ENCODE measurements around the gene PTCD2.

The PTCD2 gene

DNA sequence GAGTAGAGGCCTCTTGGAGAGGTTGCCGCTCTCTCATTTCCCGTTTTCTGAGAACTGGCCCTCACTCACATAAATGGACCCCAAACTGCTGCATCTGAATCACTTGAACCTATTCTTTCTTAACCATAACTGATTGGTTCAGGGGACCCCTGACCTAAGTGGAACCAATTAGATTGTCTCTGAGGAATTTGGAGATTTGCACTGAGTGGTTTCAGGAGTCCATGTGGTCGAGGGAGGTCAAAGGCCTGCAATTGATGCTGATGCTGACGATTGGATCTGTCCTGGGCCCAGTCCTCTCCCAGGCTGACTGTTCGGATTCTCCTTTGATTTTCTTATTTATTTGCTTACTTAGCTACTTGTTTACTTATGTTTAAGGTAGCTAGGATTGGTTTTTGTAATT is 88.0 kb downstream of the PTCD2 start:
- TF ChIP-seq FOXP2 (optimal IDR thresholded peaks at IDR 0.05; ENCODE audit: control extremely low read depth, extremely low read length, insufficient read depth) (no peak), EZH2 (IDR thresholded peaks at IDR 0.05) (no peak), POLR2AphosphoS5 (IDR thresholded peaks at IDR 0.05; ENCODE audit: borderline replicate concordance, low read depth, low read length) (no peak)
- no peaks in the 10 kb centered on the region for H3K9me3 ChIP-seq (ENCODE audit: low read depth, low read length)
- no peaks in the 10 kb centered on the region for H3K36me3 ChIP-seq (ENCODE audit: insufficient read depth, low read length)
- H3K27ac ChIP-seq = no peak overlapping the region
- H3K9ac ChIP-seq (ENCODE audit: insufficient read length) = no peak overlapping the region
- no peak overlapping the region for H3K4me3 ChIP-seq
- no peak for DNase-seq (ENCODE audit: low read depth, low spot score)

DNA sequence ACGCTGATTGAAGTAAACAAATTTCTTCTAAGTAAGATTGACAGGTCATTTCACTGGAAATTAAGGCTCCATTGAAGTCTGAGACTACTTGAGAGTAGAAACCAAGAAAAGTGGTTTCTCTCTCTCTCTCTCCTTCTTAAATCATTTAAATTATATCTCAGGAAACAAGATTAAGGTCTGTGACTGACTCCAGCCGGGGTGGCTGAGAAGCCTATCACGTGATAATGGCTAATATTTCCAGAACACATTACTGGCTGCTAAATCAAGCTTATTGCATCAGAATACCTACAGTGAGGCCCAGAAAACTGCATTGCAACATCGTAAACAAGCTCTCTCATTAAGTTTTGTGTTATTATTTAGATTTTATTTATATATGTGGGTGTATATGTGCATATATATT is 88.4 kb downstream of the PTCD2 start:
- TF ChIP-seq FOXP2 (optimal IDR thresholded peaks at IDR 0.05; ENCODE audit: control extremely low read depth, extremely low read length, insufficient read depth) (no peak), EZH2 (IDR thresholded peaks at IDR 0.05) (no peak), POLR2AphosphoS5 (IDR thresholded peaks at IDR 0.05; ENCODE audit: borderline replicate concordance, low read depth, low read length) (no peak)
- DNase-seq (ENCODE audit: low read depth, low spot score) = no peak
- no peak overlapping the region for H3K4me3 ChIP-seq

DNA sequence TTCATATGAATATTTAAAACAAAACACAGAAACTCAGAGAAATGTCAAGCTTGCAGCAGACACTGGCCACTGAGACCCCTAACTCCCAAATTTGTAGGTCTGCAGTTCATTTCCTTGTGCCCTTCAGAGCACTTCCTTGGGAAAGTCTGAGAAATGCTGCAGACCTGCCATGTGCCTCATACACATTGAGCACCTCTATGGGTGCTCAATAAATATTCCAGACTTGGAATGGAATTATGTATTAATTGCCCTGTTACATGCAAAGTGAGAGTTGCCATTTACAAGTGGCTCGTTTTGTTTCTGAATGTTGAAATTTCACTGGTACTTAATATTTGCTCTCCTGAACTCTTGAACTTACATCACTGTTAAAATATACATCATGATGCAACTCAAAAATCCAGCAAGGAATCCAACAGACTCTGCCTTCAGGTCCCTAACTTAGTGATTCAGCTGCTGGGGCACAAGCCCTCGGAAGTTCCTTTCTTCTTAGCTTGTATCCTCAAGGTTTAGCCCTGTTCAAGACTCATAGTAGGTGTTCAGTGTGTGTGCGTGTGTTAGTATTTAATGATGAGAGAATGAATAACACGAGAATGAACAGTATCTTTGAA is 90.6 kb downstream of the PTCD2 start:
- Histone ChIP-seq H3K4me3 (no peak overlapping the region), H3K9ac (ENCODE audit: insufficient read length) (no peak overlapping the region), H3K36me3 (ENCODE audit: insufficient read depth, low read length) (no peaks in the 10 kb centered on the region), H3K9me3 (ENCODE audit: low read depth, low read length) (no peaks in the 10 kb centered on the region), H3K27ac (no peak overlapping the region)
- no peak for TF ChIP-seq POLR2AphosphoS5 (IDR thresholded peaks at IDR 0.05; ENCODE audit: borderline replicate concordance, low read depth, low read length)
- no peak for TF ChIP-seq FOXP2 (optimal IDR thresholded peaks at IDR 0.05; ENCODE audit: control extremely low read depth, extremely low read length, insufficient read depth)
- no peak for TF ChIP-seq EZH2 (IDR thresholded peaks at IDR 0.05)
- no peak for DNase-seq (ENCODE audit: low read depth, low spot score)

More for the DNA sequence above, 88.4 kb downstream of the PTCD2 start:
- Histone ChIP-seq H3K36me3 (ENCODE audit: insufficient read depth, low read length) (no peaks in the 10 kb centered on the region), H3K9me3 (ENCODE audit: low read depth, low read length) (no peaks in the 10 kb centered on the region), H3K27ac (no peak overlapping the region), H3K9ac (ENCODE audit: insufficient read length) (no peak overlapping the region)

DNA sequence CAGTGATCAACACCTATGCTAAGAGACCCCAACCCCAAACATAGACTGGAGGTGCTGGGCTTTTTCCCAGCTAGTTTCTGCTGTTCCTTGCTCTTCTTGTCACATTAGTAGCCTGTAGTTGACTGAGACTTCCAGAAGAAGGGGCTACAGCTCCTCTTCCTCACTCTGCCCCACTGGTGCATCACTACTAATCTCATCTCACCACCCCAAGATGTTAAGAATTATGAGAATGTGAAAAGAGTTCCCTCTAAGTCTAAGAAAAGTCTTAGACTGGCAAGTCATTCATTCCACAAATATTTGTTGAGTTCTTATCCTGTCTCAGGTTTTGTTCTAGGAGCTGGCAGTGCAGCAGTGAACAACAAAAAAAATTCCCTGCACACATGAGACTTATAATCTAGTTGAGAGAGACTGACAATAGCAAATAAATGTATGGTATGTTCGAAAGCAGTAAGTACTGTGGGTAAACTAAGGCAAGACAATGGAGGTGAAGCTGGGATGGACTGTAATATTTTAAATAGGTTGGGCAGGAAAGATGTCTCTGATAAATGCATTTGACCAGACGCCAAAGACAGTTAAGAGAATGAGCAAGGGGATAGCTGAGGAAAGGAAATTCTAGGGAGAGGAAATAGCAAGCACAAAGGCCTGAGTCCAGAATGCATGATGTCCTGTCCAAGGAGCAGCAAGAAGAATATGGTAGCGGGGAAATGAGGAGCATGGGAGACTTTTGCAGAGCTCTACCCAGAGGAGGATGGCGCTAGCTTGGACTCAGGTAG is 92.3 kb downstream of the PTCD2 start:
- Histone ChIP-seq H3K9me3 (ENCODE audit: low read depth, low read length) (no peaks in the 10 kb centered on the region), H3K36me3 (ENCODE audit: insufficient read depth, low read length) (no peaks in the 10 kb centered on the region), H3K9ac (ENCODE audit: insufficient read length) (no peak overlapping the region), H3K4me3 (no peak overlapping the region), H3K27ac (no peak overlapping the region)
- DNase-seq (ENCODE audit: low read depth, low spot score) = no peak
- TF ChIP-seq FOXP2 (optimal IDR thresholded peaks at IDR 0.05; ENCODE audit: control extremely low read depth, extremely low read length, insufficient read depth) (no peak), POLR2AphosphoS5 (IDR thresholded peaks at IDR 0.05; ENCODE audit: borderline replicate concordance, low read depth, low read length) (no peak)

DNA sequence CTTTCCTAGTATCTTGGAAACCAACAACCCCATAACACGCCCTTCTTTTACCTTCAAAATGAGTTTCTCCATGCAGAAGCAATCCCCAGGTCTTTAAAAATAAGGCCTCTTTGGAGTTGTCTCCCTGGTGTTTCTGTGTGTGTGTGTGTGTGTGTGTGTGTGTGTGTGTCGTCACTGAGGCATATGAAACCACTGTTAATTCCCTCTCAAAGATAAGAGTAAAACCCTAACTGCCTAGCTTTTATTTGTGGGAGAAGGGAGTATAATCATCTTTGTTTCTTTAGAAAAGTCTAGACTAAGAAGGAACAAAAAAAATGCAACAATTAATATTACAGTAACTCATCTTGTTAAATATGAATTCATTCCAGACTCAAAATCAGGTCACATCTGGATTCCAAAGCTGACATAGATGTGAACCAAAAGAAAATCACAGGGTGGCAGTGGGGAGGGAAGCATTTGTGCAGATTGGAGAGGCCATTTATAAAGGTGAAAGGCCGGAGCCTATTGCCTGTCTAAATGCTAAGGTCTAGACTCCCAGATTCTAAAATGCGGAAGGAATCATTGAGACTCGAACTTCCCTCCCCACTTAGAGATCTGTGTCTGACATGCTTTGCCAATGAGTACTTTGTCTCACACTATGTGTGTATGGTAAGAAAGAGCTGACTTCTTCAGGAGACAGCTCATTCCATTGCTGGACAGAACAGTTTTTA is 95.6 kb downstream of the PTCD2 start:
- no peak for DNase-seq (ENCODE audit: low read depth, low spot score)
- no peak overlapping the region for H3K27ac ChIP-seq
- no peak overlapping the region for H3K4me3 ChIP-seq
- H3K9me3 ChIP-seq (ENCODE audit: low read depth, low read length) = no peaks in the 10 kb centered on the region
- TF ChIP-seq POLR2AphosphoS5 (IDR thresholded peaks at IDR 0.05; ENCODE audit: borderline replicate concordance, low read depth, low read length) (no peak), FOXP2 (optimal IDR thresholded peaks at IDR 0.05; ENCODE audit: control extremely low read depth, extremely low read length, insufficient read depth) (no peak), EZH2 (IDR thresholded peaks at IDR 0.05) (no peak)
- H3K36me3 ChIP-seq (ENCODE audit: insufficient read depth, low read length) = no peaks in the 10 kb centered on the region
- no peak overlapping the region for H3K9ac ChIP-seq (ENCODE audit: insufficient read length)

DNA sequence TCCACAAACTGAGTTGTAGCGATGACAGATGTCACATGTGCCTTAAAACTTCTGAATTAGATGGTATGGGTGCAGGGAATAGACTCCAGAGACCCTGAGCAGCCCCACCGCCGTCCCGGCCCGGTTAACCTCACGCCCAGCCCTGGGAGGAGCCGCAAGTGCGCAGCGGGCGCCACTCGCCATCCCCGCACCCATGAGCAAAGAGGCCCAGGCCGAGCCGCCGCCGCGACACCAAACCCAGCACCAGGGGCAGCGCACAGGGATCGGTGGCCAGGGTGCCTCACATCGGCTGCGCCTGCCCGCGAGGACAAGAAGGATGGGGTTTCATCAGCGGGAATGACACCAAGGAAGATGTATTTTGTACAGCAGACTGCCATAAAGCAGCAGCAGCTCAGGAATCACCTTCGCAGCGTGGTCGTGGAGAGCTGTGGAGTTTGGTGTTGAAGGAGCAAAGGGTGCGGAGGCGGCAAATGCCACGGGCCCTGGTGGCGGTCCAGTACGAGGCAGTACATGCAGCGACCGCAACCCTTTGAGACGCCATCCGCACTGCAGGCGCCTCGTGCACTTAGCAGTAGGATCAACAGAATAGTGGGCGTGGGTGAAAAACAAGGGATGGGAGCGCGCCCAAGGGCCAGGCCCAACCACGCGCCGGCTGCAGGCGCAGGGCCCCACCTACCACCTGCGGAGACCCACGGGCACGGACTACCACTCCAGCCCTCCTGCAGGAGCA is 97.3 kb downstream of the PTCD2 start:
- no peaks in the 10 kb centered on the region for H3K9me3 ChIP-seq (ENCODE audit: low read depth, low read length)
- no peak overlapping the region for H3K9ac ChIP-seq (ENCODE audit: insufficient read length)
- TF ChIP-seq POLR2AphosphoS5 (IDR thresholded peaks at IDR 0.05; ENCODE audit: borderline replicate concordance, low read depth, low read length) = no peak
- H3K27ac ChIP-seq = no peak overlapping the region
- DNase-seq (ENCODE audit: low read depth, low spot score) = no peak
- H3K36me3 ChIP-seq (ENCODE audit: insufficient read depth, low read length) = no peaks in the 10 kb centered on the region
- no peak overlapping the region for H3K4me3 ChIP-seq

Data from SK-N-MC (cell line).